ENCODE measurements around the gene CAMTA1.
A peak's percentile ranks its signal among the peaks of the same experiment; 100 is the strongest.
"Not testable (repeated sequence)": the region's sequence is repeated elsewhere in the genome, so short reads cannot be mapped to it uniquely, and the experiment has no call there.

CAMTA1 gene

DNA sequence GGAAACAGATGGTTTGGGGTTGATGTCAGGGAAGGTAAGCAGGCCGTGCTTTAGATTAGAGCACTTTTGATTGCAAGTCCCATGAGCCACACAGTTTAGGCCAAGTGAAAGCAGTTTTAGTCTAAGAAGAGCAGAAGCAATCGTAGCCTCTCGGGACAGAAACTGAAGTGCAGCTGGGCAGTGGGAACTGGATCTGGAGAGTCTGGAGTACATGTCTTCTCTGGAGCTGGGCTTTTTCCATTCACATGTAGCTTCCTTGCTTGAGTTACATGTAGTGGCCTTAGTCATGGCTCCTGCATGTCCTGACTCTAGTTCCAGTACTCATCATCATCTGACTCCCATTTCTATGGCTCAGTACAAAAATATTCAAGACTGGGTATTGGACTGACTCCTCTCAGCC, 16.7 kb downstream of the CAMTA1 start:
- peak; percentile 25 for DNase-seq (ENCODE audit: low read depth)
- H3K4me3 ChIP-seq (ENCODE audit: low read depth, low read length), result no peak overlapping the region

DNA sequence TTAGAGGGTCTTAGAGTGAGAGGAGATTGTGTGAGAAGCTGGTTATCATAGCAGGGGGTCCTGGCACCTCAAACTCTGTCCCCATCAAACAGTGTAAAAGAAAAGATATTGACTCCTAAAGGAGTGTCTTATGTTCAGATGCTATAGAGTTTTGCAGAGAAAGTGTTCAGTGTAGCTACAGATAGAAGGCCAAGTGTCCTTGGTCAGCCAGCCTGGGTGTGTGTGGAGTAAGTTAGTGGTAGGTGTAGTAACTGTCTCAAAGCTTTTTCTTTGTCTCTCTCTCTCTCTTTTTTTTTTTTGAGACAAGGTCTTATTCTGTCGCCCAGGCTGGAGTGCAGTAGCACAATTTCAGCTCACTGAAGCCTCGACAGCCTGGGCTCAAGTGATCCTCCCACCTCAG, 17.2 kb downstream of the CAMTA1 start:
- DNase-seq (ENCODE audit: low read depth), result no peak
- no peak overlapping the region for H3K4me3 ChIP-seq (ENCODE audit: low read depth, low read length)

DNA sequence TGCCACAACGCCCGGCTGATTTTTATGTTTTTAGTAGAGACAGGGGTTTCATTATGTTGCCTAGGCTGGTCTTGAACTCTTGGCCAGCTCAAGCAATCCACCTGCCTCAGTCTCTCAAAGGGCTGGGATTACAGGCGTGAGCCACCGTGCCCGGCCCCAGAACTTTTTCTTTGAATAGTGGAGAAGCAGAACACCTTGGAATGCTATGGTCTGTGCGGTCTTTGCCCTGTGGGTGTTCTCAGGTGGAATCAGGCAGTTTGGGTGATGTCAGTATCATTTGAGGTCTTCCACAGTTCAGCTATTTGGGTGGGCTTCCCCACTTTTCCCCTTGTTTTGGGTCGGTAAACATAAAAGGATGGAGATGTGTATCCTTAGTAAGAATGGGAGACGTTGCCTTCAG, 17.6 kb downstream of the CAMTA1 start:
- no peak for DNase-seq (ENCODE audit: low read depth)

DNA sequence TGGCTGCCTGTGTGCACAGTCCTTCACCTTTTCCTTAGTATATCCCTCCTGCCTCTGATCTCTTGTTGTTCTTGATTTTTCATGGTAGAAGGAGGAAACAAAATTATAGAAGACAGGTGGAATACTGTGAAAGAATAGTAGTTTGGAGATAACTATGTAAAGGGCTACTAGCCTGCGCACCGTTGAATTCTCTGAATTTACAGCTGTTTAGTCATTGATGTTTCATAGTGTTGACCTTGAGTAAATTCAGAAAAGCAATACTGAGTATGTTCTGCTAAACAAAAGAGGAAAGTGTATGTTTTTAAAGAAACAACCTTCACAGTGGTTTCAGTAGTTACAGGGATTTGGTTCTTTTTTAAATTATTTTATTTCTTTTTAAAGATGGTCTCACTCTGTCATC, 18.1 kb downstream of the CAMTA1 start:
- H3K4me3 ChIP-seq (ENCODE audit: low read depth, low read length), result no peak overlapping the region

More for the DNA sequence above, 17.6 kb downstream of the CAMTA1 start:
- no peak overlapping the region for H3K4me3 ChIP-seq (ENCODE audit: low read depth, low read length)

DNA sequence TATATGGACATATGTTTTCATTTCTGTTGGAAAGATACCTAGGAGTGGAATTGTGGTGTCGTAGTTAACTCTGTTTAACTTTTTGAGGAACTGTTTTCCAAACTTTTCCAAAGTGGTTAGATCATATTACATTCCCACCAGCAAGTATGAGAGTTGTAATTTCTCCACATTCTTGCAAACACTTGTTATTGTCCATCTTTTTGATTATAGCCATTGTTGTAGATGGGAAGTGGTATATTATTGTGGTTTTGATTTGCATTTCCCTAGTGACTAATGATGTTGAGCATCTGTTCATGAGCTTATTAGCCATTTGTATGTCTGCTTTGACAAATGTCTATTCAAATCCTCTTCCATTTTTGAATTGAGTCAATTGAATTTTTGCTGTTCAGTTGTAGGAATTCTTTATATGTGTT, 19.8 kb downstream of the CAMTA1 start:
- H3K4me3 ChIP-seq (ENCODE audit: low read depth, low read length), result no peak overlapping the region
- peak; percentile 17 for DNase-seq (ENCODE audit: low read depth)

More for the DNA sequence above, 18.1 kb downstream of the CAMTA1 start:
- no peak for DNase-seq (ENCODE audit: low read depth)

DNA sequence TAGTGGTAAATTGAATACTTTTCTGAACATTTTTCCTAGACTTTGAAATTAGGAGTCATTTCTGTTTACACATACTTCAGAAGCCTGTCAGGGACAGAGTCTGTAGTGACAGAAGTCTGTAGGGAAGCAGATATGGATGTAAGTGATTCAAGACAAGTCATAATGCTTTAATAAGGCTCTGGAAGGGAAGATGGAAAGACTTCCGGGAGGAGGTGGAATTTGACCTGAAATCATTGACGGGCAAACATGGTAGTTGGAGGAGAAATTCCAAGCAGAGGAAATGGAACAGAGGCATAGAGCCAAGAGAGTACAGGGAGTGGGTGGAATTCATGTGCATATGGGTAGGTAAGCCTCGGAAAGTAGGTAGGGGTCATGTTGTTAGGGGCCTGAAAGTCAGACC, 22.5 kb downstream of the CAMTA1 start:
- no peak for DNase-seq (ENCODE audit: low read depth)
- H3K4me3 ChIP-seq (ENCODE audit: low read depth, low read length), result no peak overlapping the region

DNA sequence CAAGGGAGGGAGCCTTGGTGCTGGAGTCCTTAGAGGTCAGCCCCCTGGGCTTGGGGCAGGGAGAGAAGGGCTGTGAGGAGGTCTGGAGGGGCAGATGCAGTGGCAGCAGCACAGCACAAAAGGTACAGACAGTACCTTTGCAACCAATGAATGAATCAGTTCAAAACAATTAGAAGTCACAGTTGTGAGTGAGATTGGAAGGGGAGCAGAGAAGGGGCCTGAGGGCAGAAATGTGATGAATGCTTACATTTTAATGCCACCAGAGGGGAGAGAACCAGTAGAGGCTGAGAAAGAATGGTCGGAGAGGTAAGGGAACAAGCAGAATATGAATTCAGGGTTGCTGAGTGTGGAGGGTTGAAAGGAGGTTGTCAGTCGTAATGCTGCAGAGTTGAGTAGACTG, 24.2 kb downstream of the CAMTA1 start:
- H3K4me3 ChIP-seq (ENCODE audit: low read depth, low read length), result no peak overlapping the region
- DNase-seq (ENCODE audit: low read depth), result no peak

DNA sequence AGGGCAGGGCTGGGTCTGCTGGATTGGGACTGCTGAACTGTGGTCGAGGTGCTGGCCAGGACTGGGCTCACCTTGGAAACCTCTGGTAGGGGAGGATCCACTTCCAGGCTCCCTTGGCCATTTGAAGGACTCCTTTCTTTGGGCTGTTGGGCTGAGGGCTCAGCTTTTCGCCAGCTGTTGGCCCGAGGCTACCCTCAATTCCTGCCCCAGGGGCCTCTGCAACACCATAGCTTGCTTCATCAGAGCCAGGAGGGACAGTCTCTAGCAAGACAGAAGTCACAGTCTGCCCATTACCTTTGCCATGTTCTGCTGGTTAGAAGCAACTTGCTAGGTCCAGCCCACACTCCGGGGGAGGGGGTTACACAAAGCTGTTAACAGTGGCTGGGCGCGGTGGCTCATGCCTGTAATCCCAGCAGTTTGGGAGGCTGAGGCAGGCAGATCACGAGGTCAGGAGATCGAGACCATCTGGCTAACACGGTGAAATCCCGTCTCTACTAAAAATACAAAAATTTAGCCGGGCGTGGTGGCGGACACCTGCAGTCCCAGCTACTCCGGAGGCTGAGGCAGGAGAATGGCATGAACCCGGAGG, 25.0 kb downstream of the CAMTA1 start:
- DNase-seq (ENCODE audit: low read depth); H3K4me3 ChIP-seq (ENCODE audit: low read depth, low read length): not testable (repeated sequence)

DNA sequence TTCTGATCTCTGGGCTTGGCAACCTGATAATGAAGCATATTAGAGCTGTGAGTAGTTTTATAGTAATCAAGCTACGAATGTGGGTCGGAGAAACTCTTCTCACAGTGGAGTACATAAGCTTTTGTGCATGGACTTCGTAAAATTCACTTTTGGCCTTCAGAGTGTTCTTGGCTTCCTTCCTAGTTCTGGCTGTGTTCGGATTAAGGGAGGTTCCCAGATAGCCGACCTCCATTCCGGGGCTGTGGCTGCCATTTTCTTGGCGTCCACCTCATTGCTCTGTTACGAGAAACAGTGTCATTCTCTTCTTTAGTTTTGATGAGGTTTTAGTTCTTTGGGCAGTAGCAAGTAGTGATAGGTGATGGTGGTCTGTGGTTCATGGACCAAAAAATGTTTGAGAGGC, 26.3 kb downstream of the CAMTA1 start:
- no peak overlapping the region for H3K4me3 ChIP-seq (ENCODE audit: low read depth, low read length)
- no peak for DNase-seq (ENCODE audit: low read depth)

DNA sequence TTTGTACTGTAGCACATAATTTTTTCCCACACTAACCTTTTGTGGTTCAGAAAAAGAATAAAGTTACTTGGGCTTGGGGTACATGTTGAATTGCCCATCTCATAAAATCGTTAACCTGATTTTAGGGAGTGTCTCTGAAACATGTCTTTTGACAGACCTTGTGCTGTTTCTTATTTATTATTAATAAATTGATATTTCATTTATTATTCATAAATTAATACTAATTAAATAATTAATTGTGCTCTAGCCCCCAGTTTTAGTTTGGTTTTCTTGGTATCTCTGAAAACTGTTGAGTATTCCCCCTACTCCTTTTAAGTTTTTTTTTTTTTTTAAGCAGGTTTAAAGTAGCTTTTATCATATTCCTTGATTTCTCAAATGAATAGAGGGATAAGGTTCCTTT, 27.9 kb downstream of the CAMTA1 start:
- DNase-seq (ENCODE audit: low read depth), result no peak

DNA sequence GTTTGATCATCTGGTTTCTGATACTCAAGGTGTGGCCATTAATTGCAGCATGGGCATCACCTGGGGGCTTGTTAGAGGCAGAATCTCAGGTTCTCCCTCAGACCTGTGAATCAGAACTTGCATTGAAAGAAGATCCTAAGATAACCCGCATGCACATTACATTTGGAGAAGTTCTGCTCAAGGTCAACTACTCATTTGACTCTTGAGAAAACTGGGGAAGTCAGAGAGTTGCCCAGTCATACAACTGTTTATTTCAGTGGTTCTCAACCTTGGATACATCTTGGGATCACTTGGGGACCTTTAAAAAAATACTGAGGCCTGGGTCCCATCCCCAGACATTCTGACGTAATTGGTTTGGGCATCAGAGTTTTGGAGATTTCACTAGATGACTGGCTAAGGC, 30.5 kb downstream of the CAMTA1 start:
- DNase-seq (ENCODE audit: low read depth), result no peak
- no peak overlapping the region for H3K4me3 ChIP-seq (ENCODE audit: low read depth, low read length)

More for the DNA sequence above, 27.9 kb downstream of the CAMTA1 start:
- no peak overlapping the region for H3K4me3 ChIP-seq (ENCODE audit: low read depth, low read length)

DNA sequence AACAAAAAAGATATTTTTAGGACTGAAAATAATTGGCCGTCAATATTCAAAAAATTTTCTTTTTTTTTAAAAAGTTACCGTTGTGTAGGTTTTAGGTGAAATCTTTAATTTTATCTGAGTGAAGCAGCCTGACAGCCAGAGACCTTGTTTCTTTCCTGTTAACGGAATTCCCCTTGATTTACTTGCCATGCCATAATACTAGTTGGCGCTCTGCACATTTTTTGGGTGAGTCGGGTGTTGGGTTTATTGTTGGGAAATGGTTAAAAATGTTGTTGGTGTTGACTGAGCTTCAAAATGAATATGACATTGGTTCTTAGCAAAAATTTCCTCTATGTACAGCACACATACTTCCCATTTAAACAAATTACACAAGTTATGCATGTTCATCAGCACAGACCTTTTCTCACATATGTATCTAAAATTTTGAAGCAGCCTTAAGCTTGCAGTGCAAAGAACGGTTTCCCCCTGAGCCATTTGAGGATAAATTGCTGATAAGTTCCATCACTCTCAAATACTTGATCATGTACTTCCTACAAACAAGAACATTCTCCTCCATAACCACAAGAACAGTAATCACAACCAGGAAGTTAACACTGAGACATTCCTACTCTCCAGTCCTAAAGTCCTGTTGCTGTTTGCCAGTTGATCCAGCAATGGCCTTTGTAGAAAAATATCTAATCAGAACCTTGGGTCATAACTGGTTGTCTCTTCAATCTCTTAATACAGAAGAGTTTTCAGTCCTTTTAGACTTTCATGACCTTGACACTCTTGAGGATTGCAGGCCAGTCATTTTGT, 34.2 kb downstream of the CAMTA1 start:
- no peak overlapping the region for H3K4me3 ChIP-seq (ENCODE audit: low read depth, low read length)
- DNase-seq (ENCODE audit: low read depth), result no peak

DNA sequence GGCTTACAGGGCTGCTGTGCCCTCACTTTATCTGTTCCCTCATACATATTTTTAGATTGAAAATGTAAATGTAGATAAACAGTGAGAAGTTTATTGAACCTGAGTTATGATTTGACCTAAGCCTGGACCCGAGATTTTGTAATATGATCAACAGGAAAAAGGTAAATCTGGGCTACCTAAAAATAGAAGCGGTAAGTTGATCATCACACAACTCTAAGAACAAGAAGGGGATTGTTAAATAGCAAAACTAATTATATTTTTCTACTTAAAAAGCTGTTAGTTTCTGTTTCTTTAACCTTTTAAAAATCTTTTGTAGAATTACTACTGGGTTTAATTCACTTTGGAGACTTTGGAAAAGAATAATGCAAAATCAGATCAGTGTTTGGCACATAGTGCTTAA, 35.6 kb downstream of the CAMTA1 start:
- no peak for DNase-seq (ENCODE audit: low read depth)
- H3K4me3 ChIP-seq (ENCODE audit: low read depth, low read length), result no peak overlapping the region

DNA sequence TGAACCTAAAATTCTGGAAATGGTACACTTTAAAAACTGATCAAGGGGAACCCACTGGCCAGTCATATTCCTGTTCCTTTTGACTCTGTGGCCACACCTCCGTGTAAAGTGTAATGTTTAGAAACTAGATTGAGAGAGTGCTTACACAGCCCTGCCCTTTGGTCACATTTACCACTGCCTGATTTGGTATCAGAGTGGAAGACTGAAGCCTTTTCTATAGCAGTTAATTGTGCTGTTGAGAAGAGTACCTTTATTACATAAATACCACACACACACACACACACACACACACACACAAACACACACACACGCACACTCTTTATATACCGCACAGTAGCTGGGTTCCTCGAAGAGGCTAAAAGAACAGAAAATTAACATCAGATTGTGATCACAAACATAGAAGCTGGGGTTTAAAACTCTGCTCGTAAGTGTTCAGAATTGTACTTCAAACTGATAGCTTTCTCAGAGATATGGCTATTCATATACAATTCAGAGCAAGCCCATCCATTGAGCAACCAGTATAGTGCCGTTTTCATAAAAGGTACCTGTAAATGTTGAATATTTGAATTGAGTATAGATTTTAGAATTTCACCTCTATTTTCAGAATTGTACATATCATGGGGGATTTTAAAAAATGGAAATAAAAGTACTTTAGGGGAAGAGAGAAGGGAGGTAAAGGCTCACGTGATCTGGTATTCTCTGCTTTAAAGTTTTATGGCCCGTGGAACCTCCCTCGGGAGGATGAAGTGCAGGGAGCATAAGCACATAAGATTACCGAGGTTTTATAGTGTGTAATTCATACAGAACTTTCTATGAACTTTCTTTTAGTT, 37.5 kb downstream of the CAMTA1 start:
- H3K4me3 ChIP-seq (ENCODE audit: low read depth, low read length), result no peak overlapping the region
- no peak for DNase-seq (ENCODE audit: low read depth)

DNA sequence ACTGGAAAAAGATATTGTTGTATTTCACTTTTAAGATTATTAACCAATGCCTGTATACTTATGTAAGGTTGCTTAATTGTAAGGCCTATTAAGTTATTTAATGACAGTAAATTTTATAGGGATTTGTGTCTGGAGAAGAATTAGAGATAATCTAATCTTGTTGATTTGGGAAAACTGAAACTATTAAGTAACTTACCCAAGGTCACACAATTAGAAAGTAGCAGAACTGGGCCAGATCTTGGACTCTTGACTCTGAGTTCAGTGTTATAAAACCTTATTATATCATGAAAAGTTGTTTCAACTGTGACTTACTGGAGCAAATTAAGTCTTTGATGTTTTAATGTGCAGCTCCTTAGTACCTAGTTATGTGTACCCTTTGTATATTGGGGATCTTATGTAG, 38.5 kb downstream of the CAMTA1 start:
- DNase-seq (ENCODE audit: low read depth), result no peak
- no peak overlapping the region for H3K4me3 ChIP-seq (ENCODE audit: low read depth, low read length)

DNA sequence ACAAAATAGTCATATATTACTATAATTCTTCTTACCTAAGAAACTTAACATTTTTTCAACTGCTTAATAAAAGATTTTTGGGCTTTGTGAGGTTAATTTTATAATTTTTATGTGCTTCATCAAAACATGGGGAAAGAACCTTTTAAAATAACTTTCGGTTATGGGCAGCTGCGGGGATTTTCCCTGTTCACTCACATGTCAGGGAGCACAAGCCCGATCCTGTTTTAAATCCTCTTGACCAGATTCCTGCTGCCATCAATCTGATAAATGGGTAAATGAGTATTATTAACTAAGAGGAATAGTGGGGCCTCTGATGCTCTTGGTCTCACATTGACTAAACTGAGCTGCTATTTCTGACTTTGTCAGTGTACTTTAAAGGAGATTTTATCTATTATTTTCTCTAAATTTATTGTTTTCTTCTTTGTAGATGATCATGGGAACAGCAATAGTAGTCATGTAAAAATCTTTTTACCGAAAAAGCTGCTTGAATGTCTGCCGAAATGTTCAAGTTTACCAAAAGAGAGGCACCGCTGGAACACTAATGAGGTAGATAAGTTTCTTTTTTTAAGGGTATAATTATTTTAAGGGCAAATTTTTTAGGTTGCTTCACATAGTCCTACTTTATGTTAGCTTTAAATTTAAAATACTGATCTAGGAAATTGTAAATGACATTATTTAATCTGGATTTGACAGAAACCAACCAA, 39.6 kb downstream of the CAMTA1 start:
- no peak for DNase-seq (ENCODE audit: low read depth)
- no peak overlapping the region for H3K4me3 ChIP-seq (ENCODE audit: low read depth, low read length)

DNA sequence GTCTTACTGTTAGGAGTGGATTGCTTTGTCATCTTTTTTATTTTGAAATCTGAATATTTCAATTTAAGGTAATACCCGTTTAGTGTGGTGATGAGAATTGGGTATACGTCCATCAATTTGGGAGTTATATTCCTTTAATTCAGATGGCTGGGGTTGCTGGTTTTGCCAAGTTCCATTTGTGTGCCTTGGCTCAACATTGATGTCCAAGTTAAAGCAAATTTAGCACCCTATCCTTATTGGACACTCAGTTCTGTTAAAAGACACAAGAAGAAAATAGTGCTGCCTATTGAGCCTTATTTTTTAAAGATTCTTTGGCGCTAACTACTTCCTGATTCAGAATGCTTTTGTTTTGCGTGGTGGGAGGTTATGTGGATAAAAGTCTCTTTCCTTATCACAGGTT, 40.6 kb downstream of the CAMTA1 start:
- H3K4me3 ChIP-seq (ENCODE audit: low read depth, low read length), result no peak overlapping the region

DNA sequence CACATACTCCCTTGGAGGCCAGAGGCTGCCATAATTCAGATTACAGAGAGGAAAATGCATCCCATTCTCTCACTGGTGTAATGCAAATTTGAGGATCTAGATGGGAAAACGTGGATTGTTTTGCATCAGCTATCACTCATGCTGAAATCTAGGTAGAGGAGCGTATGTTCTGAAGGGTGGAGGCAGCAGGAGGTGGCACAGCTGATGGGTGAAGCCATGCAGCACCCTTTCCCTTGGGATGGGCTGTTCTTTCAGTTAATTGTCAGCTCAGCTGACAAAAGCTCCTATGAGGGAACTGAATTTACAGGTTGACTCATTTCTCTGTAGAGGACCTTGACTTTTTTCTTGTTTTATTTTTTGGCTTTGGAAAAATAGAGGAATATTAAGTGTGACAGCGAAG, 41.8 kb downstream of the CAMTA1 start:
- no peak for DNase-seq (ENCODE audit: low read depth)
- no peak overlapping the region for H3K4me3 ChIP-seq (ENCODE audit: low read depth, low read length)

More for the DNA sequence above, 40.6 kb downstream of the CAMTA1 start:
- DNase-seq (ENCODE audit: low read depth), result no peak

DNA sequence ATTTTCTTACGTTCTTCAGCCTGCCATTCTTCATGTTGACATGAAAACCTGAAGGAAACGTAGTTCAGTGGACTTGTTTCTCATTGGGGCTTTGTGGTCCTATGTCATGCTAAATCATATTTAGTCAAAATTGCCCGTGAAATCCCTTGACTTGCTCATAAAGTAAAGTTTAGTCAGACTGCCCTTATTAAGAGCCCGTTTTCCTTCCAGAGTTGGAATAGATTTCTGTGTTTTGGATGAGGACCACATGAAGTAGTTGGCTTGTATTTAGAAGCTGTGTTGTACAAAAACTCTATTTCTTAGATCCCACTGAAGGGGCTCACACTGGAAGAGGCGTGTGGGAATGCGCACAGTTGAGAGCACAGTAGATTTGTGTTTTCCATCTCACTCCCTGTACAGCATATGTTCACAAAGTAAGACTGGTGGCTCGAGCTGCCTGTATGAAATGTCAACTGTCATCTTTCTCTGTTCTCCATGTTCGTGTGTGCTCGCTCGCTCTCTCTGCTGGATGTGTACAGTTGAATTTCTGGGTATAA, 42.4 kb downstream of the CAMTA1 start:
- DNase-seq (ENCODE audit: low read depth), result no peak

DNA sequence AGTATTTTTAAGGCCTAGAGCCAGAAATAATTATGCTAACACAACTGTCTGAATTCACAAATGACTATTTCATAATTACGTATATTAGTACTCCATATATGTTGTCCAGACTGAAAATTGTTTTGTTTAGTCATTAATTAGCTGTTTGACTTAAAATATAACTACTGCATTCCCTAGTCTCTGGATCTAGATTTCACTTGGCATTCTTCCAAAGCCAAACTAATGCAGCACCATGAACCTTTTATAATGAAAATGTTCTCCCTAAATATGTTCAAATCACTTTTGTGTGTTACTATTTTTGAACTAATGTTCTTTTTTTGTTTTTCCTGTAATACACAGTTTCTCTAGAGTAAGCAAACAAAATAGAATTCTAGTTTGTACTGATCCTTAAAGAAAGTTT, 46.1 kb downstream of the CAMTA1 start:
- no peak overlapping the region for H3K4me3 ChIP-seq (ENCODE audit: low read depth, low read length)
- DNase-seq (ENCODE audit: low read depth), result no peak

More for the DNA sequence above, 42.4 kb downstream of the CAMTA1 start:
- no peak overlapping the region for H3K4me3 ChIP-seq (ENCODE audit: low read depth, low read length)
